ENCODE results near the gene FOXP1.

FOXP1 gene

GRCh38 chr3:71264840-71265239 is 318.7 kb downstream of the FOXP1 start:
- DNase-seq (ENCODE audit: low read depth in 2 of 2) = no peak

DNA sequence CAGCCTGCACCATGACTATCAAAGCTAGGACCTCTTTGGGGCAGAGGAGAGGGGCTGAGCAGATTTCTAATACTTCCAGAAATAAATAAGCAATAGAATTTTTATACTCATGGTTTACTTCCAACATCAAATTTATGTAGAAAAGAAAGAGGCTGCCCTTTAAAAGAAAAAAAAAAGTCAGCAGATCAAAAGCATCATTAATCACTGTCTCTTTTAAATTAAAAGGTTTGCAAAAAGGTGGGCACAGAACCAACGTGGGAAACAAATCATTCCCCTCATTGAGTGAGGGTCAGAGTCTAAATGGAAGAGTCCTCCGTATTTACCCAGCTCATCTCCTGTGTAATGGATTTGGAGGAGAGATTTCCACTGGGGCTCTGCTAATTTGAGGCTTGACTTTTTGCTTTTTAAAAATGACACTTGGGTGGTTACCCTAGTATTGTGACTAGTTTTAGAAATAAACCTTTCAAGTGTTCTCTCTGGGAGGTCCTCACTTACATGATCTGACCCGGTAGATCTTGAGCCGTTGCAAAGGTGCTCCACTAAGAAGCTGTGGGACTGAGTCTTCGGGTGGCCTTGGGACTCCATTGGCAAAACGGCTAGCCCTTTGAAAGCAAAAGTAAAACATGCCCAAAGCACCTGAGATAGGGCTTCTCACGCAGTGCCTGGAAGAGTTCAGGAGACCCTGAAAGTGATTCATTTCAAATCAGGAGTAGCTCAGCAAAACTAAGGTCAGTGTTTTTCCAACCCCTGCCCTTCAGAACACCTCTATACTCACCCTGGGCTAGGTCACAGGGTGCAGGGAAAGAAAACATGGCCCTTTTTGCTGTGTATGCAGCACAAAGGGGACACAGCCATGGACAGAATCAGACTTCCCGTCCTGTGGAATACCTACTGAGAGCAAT is 320.9 kb downstream of the FOXP1 start:
- no peak for DNase-seq (ENCODE audit: low read depth in 2 of 2)

DNA sequence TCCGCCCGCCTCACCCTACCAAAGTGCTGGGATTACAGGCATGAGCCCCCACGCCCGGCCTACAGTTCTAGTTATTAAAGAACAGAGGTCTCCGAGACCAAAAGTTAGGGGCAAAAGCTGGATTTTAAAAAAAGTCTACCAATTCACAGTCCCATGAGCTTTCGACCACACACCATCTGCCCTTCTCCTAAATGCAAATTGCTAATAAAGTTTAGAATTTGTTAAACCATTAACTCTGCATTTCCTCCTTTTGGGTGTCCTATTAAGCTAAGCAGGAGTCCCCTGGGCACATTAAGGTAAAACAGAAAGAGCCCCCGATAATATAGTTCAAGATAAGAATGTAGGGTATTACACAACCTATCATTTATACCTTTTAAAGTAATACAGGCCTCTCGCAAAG is 322.7 kb downstream of the FOXP1 start:
- DNase-seq (ENCODE audit: low read depth in 2 of 2) = no peak

- DNase-seq (ENCODE audit: low read depth in 2 of 2) = no peak
Observed at GRCh38 chr3:71258526-71258925, 325.0 kb downstream of the FOXP1 start.

- no peak for DNase-seq (ENCODE audit: low read depth in 2 of 2)
Observed at GRCh38 chr3:71258116-71258515, 325.4 kb downstream of the FOXP1 start.

DNA sequence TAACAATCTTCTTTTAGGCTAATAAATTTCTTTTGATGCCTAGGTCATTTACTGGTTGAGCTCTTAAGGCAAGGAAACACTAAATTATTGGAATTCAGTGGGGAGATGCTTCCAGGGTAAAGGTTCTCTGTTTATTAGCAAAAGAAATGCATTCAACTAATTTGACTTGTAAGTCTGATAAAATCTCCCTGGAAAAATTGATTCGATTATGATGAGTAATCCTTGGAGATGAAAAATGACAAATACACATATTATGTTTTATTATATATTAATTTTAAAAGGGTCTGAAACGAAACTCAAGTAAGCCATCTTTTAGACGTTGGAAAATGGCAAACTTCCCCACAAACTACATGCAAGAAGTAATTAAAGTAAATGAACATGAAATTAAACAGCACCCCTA is 328.0 kb downstream of the FOXP1 start:
- DNase-seq (ENCODE audit: low read depth in 2 of 2) = no peak

DNA sequence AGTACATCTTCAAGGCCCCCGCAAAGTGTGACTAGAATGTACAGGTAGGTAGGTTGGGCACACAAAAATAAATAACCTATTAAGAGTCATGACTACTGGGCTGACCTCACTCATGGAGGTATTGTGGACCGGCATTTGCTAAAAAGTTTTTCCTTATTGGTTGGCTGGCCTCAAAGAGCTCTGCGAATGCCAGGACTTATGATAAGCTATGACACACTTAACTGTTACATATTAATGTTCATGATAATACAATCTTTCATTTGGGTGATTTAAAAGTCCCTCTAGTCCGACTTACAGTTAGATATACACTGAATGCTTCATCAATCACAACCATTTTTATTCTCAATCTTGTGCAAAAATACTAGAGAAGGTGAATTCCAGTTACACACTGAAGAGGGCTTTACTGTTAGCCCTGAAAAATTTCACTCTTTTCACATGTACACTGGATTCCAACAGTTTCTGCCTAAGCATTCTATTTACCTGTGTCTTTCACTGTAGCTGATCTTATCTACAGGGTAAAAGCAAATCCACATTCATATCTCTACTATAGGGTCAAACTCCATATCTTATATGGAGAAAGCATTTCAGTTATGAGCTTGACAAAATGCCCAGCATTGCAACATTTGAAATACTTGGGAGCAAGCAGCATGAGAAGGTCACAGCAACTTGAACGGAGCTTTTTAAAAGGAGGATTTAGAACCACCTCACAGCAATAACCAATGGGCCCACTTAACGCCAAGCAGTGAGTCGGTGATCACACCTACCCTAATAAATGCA is 329.1 kb downstream of the FOXP1 start:
- DNase-seq (ENCODE audit: low read depth in 2 of 2) = no peak

DNA sequence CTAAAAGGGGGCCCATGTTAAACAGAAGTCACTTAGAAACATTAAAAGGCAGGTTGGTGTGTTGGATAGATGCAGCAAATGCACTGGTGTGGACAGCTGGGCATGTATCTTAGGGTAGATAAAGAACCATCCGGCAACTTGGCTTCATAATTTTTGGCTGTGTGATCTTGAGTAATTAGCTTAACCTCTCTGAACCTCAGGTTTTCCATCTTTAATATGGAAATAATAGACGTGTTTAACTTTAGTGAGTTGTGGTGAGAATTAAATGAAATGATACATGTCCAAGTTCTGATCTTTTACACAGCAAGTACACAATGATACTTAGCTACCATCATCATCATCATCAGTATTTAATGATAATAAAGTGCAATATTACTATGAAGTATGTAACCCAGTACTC is 330.4 kb downstream of the FOXP1 start:
- no peak for DNase-seq (ENCODE audit: low read depth in 2 of 2)

DNA sequence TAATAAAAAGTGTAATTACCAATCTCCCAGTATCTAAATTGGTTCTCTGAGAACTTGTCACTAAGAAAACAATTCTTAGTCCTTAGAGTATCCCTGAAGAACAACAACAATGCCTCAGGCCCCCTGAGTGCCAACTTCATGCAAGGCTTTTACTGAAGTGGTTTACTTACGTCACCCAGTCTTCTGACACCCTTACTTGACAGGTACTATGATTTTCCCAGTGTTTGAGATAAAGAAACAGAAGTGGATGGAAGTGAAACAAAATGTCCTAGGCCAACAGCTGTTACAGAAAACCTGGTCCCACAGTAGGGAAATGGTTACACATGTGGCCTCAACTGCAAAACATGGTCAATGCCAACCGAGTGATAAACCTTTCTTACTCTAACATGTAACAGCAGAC is 331.1 kb downstream of the FOXP1 start:
- DNase-seq (ENCODE audit: low read depth in 2 of 2) = no peak

DNA sequence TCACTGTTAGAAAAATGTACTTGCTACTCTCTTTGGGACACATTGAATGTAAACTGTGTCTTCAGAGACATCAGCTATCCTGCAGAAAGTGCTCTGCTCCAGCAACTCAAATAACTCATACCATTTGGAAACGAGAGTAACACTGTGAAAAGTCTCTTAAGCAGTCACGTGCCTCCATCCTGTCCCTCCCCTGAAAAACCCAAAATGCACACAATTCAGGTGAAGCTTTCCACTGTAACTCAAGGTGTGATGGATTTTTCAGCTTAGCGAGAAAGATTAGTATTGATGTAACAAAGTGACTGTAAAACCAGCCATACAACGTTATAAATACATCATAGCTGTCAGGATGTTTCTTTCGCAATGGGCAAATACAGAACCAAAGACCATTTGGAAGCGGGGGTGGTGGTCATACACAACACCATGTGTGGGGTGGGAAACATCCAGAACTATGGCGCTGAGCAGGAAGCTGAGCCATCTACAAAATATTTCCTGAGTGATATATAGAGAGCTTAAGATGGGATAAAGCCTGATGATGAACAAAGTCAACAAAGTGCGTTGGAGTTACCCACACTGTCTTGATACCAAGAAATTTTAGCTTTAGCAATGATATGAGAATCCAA is 332.3 kb downstream of the FOXP1 start:
- no peak for DNase-seq (ENCODE audit: low read depth in 2 of 2)

GRCh38 chr3:71250026-71250425 is 333.5 kb downstream of the FOXP1 start:
- no peak for DNase-seq (ENCODE audit: low read depth in 2 of 2)

DNA sequence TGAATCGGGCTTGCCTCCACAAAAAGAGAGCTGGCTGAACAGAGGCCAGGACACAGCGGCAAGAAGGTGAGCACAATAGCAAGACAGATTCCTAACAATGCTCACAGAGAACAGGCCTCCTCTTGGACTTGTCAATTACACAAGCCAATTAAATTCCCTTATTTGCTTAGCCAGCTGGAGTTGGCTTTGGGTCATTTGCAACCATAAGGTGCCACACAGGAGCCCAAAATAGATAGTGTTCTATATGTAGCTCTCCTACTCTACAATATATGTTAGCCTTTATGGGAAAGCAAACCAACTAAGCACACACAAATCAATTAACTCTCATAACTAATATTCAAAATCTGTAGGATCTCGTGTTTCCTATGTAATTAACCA is 335.6 kb downstream of the FOXP1 start:
- DNase-seq (ENCODE audit: low read depth in 2 of 2) = no peak

DNA sequence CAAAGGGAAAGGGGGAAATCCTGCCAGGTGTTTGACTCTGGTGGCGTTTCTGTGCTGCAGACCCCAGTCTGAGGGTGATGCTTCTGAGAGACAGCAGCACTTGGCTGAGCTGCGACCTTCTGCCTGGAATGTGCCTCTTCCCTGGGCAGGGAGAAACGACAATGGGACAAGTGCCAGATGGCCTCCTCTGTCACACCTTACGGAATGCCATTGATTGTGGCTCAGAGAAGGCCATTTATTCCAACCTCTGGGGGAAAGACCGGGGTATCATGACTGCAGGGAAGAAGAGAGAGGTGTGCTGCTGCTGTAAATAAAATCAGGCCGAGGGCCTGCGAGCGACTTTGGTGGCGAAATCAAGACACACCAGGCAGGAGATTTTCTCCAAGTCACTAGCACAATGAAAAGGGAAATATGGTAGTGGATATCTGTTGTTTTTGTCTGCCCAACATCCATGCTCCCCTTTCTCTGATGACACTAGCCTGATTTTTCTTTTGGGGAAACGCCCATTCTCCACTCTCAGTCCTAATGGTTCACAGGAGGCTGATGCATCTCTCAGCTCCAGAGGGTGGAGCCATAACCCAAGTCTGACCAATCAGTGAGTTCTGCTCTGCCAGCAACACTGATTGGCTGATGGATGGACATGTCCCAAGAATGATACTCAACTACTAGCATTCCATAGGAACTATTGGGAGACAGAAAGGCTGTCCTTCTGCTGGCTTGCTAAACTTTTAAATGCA is 336.1 kb downstream of the FOXP1 start:
- no peak for DNase-seq (ENCODE audit: low read depth in 2 of 2)

DNA sequence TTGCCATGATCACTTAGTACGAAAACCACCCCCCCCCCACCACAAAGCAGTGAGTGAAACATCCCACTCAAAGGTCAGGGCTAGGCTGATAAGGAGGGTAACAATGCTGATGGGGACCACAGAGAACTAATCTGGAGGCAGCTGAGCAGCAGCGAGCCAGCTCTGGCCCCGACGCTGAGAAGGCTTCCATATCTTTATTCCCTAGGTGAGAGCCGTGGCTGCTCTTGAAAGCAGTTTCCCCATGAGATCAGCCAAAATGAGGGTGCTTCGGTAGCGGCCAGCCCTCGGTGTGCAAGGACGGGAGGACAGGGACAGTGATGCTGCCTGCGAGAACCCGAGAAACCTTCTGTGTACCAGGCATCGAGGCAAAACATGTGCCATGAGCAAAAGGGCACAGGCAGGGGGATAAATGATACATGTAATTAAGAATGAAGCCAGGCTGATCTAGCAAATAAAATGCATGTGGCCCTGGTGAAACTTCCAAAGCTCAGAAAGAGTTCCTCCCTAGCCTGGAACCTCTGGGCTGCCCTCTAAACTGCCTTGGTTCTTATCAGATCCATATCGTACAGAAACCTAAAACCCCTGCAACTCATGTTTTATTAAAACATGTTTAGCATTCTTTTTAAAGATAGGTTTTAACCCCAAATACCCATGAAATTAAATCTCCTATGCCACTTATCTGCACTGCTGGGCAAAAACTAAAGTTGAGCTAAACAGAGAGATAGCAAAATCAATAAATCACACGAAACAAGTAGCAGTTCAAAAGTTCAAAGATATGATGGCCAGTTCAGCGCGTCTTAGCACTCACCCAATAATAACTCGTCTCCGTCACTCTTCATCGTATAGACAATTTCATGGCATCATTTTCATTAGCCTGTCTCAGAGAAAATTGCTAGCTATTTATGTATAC is 337.3 kb downstream of the FOXP1 start:
- no peak for DNase-seq (ENCODE audit: low read depth in 2 of 2)

GRCh38 chr3:71244826-71245488 is 338.6 kb downstream of the FOXP1 start:
- no peak for DNase-seq (ENCODE audit: low read depth in 2 of 2)

GRCh38 chr3:71244153-71244825 is 339.2 kb downstream of the FOXP1 start:
- DNase-seq (ENCODE audit: low read depth in 2 of 2) = no peak

GRCh38 chr3:71243229-71243628 is 340.3 kb downstream of the FOXP1 start:
- no peak for DNase-seq (ENCODE audit: low read depth in 2 of 2)

GRCh38 chr3:71241981-71242560 is 341.5 kb downstream of the FOXP1 start:
- DNase-seq (ENCODE audit: low read depth in 2 of 2) = no peak

DNA sequence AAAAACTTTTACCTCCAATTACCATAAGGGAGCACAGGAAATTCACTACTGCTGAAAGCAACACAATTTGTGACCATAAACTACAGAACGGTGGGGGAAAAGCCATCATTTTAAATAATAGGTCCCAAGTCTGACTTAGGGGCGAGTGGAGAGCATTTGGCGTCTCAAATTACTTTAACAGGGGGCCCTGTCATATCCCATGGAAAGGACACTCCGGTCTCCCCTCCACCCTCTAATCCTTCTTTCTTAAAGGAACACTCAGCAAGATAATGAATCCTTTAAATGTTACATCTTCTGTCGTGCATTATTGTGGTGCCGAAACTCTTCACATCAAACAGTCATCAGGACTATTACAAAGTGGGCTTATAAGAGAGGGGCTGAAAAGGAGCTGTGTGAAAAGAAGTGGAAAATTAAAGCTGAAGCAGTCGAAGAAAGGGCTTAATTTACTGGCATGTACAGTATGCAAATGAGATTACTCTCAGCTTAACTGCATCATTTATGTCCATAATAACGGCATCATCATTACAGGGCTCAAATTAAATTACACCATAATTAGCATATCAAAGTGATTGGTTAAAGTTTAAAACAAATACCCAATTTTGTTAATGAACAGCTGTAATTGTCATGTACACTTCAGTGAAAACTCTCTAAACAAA is 342.2 kb downstream of the FOXP1 start:
- DNase-seq (ENCODE audit: low read depth in 2 of 2) = no peak

All from stimulated activated CD8-positive, alpha-beta memory T cell treated with anti-CD3 and anti-CD28 coated beads, Interleukin-7, amount 100 ng/mL, for 4 hours (primary cell).